ENCODE measurements around the gene ESPL1. TPM values are rescaled to one million over a fixed set of nuclear protein-coding genes. Genes with fewer than 3 reads are reported as not detected.

ESPL1 gene
- total and polyA plus RNA-seq, 2 donors (not counting 3 experiments of a cell fraction or from before 2014, with no cell fraction given), result 16.2 to 42.7 TPM

- Histone ChIP-seq H3K4me3 (replicated peaks in 1 of 3; ENCODE audit: insufficient read depth in 1 of 3, low read depth in 1 of 3, low read length in 3 of 3) (no peak overlapping the region), H3K4me1 (ENCODE audit: control insufficient read depth, extremely low read depth, insufficient read depth, low read length) (no peaks in the 10 kb centered on the region), H3K9ac (replicated peaks; ENCODE audit: extremely low read depth, insufficient read depth, low read length) (no peak overlapping the region), H4K20me1 (replicated peaks; ENCODE audit: control insufficient read depth, extremely low read depth, insufficient read depth, low read length) (no peaks in the 10 kb centered on the region), H3K27me3 (ENCODE audit: control insufficient read depth in 2 of 2, insufficient read depth in 2 of 2, low read length in 2 of 2) (peaks cover 16 to 22% of the 10 kb centered on the region in 2 experiments), H3K27ac (ENCODE audit: insufficient read depth, low read depth, low read length) (no peak overlapping the region), H2AFZ (ENCODE audit: low read depth, low read length) (no peak overlapping the region), H3K79me2 (ENCODE audit: control insufficient read depth, insufficient read depth, low read length) (no peaks in the 10 kb centered on the region), H3K36me3 (ENCODE audit: control insufficient read depth in 2 of 2, extremely low read depth in 1 of 2, insufficient read depth in 2 of 2, low read length in 2 of 2) (no peaks in the 10 kb centered on the region), H3K9me1 (replicated peaks; ENCODE audit: control insufficient read depth, extremely low read depth, insufficient read depth, low read length) (no peaks in the 10 kb centered on the region), H3K4me2 (ENCODE audit: insufficient read depth, low read length) (no peak overlapping the region), H3K9me3 (replicated peaks; ENCODE audit: control insufficient read depth, insufficient read depth, low read length) (no peaks in the 10 kb centered on the region)
- DNase-seq (ENCODE audit: low read depth, low spot score), result no peak
- intact Hi-C loops (cut with micrococcal nuclease), result no loop called here
- BruUV-seq (replicated peaks), result no TSS peak
- ChIA-PET CTCF (interaction anchor here (0.6 to 8.0 kb wide), 5 partner anchors 19 to 164 kb away, joined by 3 to 38 read pairs (median 3); no protein-coding TSS in a partner anchor), POLR2A (no interaction called here)
- TF ChIP-seq GATA2 (IDR thresholded peaks at IDR 0.05; ENCODE audit: insufficient read depth, insufficient read length, low read depth, low read length) (no peak), POLR2A (IDR thresholded peaks at IDR 0.05; ENCODE audit: low read depth, low read length) (no peak), MYC (IDR thresholded peaks at IDR 0.05; ENCODE audit: low read depth, low read length) (no peak), FOS (IDR thresholded peaks at IDR 0.05; ENCODE audit: borderline replicate concordance, insufficient read depth, low read length) (no peak), POLR2AphosphoS5 (IDR thresholded peaks at IDR 0.05; ENCODE audit: insufficient read depth, low read depth, low read length) (no peak), EZH2 (IDR thresholded peaks at IDR 0.05; ENCODE audit: borderline replicate concordance, low read depth, low read length, severe bottlenecking) (no peak), CTCF (IDR thresholded peaks at IDR 0.05; ENCODE audit: extremely low read depth in 1 of 2, insufficient read depth in 1 of 2, low read depth in 1 of 2, low read length in 2 of 2) (no peak)
- no peak for FAIRE-seq
- dilution Hi-C loops (cut with MboI; ENCODE audit: extremely low pct_ligation_motif_present, low sequenced_read_pairs), result no loop called here
These were observed 28.3 kb upstream of the ESPL1 start for GRCh38 chr12:53239643-53240258.
